PFSK-1 (cell line): ENCODE data around the gene RBKS.

ENCODE experiments used
- REST ChIP-seq, 2 experiments: IDR thresholded peaks; 2 replicates each; pipeline versions ENCODE4 v1.6.1 to v1.8.0; 2011 to 2012; ENCODE audit warnings: low read depth in 2 of 2, low read length in 2 of 2, control low read depth in 1 of 2, inconsistent platforms in 1 of 2, mild to moderate bottlenecking in 1 of 2, moderate library complexity in 1 of 2; ENCODE audit not compliant: insufficient read depth in 1 of 2
- SIN3A ChIP-seq: IDR thresholded peaks from 2 replicates; pipeline ENCODE4 v1.6.1; 2012; ENCODE audit warnings: mild to moderate bottlenecking, low read length, moderate library complexity, borderline replicate concordance; ENCODE audit not compliant: insufficient read depth

- TF ChIP-seq REST (IDR thresholded peaks at IDR 0.05; ENCODE audit: insufficient read depth in 1 of 2, low read depth in 2 of 2, low read length in 2 of 2) (no peak), SIN3A (no peak)
These were observed 4.5 kb downstream of the RBKS start for GRCh38 chr2:27885661-27886060.
